ENCODE results near the gene GPATCH1. TPM values are rescaled to one million over a fixed set of nuclear protein-coding genes. Genes with fewer than 3 reads are reported as not detected.
A peak's percentile ranks its signal among the peaks of the same experiment; 100 is the strongest.
"Not testable (repeated sequence)": the region's sequence is repeated elsewhere in the genome, so short reads cannot be mapped to it uniquely, and the experiment has no call there.

The GPATCH1 gene
- polyA plus RNA-seq, 4 donors = 4.6 to 12.5 (median 9.1) TPM

GRCh38 chr19:33117501-33117900, 36.5 kb downstream of the GPATCH1 start:
- DNase-seq (no peak), FAIRE-seq (no peak)
- WGBS, 3 donors = 91 to 96% (median 93%) methylated on average over 7 to 8 of the region's 8 CpGs
- peaks cover 15 to 54% (median 27%) of the 10 kb centered on the region in 3 donors for H3K36me3 ChIP-seq (ENCODE audit: control insufficient read depth in 3 of 3, insufficient read depth in 2 of 3, low read depth in 1 of 3, low read length in 3 of 3)
- no peaks in the 10 kb centered on the region for H3K9me3 ChIP-seq (ENCODE audit: control insufficient read depth in 2 of 2, insufficient read depth in 1 of 2, low read depth in 1 of 2, low read length in 1 of 2)
- H3K27me3 ChIP-seq (ENCODE audit: control insufficient read depth in 3 of 3, insufficient read depth in 3 of 3, low read length in 3 of 3) = no peaks in the 10 kb centered on the region
- no peak overlapping the region for H3K27ac ChIP-seq (ENCODE audit: low read depth in 1 of 3, low read length in 2 of 3)
- no peaks in the 10 kb centered on the region for H3K4me1 ChIP-seq (ENCODE audit: control insufficient read depth in 3 of 3, insufficient read depth in 2 of 3, low read depth in 1 of 3, low read length in 2 of 3)
- no peak overlapping the region for H3K4me3 ChIP-seq (ENCODE audit: low read depth in 1 of 3, low read length in 3 of 3)

GRCh38 chr19:33118643-33119042, 37.7 kb downstream of the GPATCH1 start:
- FAIRE-seq (no peak), DNase-seq (no peak)
- WGBS, 3 donors = 87 to 94% (median 89%) methylated on average over 10 of the region's 10 CpGs
- H3K27me3 ChIP-seq (ENCODE audit: control insufficient read depth in 3 of 3, insufficient read depth in 3 of 3, low read length in 3 of 3) = no peaks in the 10 kb centered on the region
- no peak overlapping the region for H3K27ac ChIP-seq (ENCODE audit: low read depth in 1 of 3, low read length in 2 of 3)
- no peak overlapping the region for H3K4me3 ChIP-seq (ENCODE audit: low read depth in 1 of 3, low read length in 3 of 3)
- H3K36me3 ChIP-seq (ENCODE audit: control insufficient read depth in 3 of 3, insufficient read depth in 2 of 3, low read depth in 1 of 3, low read length in 3 of 3) = peaks cover 14 to 54% (median 26%) of the 10 kb centered on the region in 3 donors
- no peaks in the 10 kb centered on the region for H3K4me1 ChIP-seq (ENCODE audit: control insufficient read depth in 3 of 3, insufficient read depth in 2 of 3, low read depth in 1 of 3, low read length in 2 of 3)
- H3K9me3 ChIP-seq (ENCODE audit: control insufficient read depth in 2 of 2, insufficient read depth in 1 of 2, low read depth in 1 of 2, low read length in 1 of 2) = no peaks in the 10 kb centered on the region

GRCh38 chr19:33124207-33125098, 43.5 kb downstream of the GPATCH1 start:
- Histone ChIP-seq H3K4me1 (ENCODE audit: control insufficient read depth in 3 of 3, insufficient read depth in 2 of 3, low read depth in 1 of 3, low read length in 2 of 3) (peaks cover 0 to 3% (median 0%) of the 10 kb centered on the region in 3 donors), H3K9me3 (ENCODE audit: control insufficient read depth in 2 of 2, insufficient read depth in 1 of 2, low read depth in 1 of 2, low read length in 1 of 2) (no peaks in the 10 kb centered on the region), H3K27ac (ENCODE audit: low read depth in 1 of 3, low read length in 2 of 3) (no peak overlapping the region), H3K4me3 (ENCODE audit: low read depth in 1 of 3, low read length in 3 of 3) (no peak overlapping the region), H3K27me3 (ENCODE audit: control insufficient read depth in 3 of 3, insufficient read depth in 3 of 3, low read length in 3 of 3) (no peaks in the 10 kb centered on the region), H3K36me3 (ENCODE audit: control insufficient read depth in 3 of 3, insufficient read depth in 2 of 3, low read depth in 1 of 3, low read length in 3 of 3) (peaks cover 4 to 61% (median 15%) of the 10 kb centered on the region in 3 donors)
- 79 to 81% (median 79%) methylated on average over 10 of the region's 10 CpGs for WGBS, 3 donors
- DNase-seq (no peak), FAIRE-seq (no peak)

GRCh38 chr19:33125929-33126388, 45.0 kb downstream of the GPATCH1 start:
- 36 to 42% (median 36%) methylated on average over 12 of the region's 12 CpGs for WGBS, 3 donors
- H3K36me3 ChIP-seq (ENCODE audit: control insufficient read depth in 3 of 3, insufficient read depth in 2 of 3, low read depth in 1 of 3, low read length in 3 of 3) = peaks cover 6 to 63% (median 17%) of the 10 kb centered on the region in 3 donors
- H3K4me1 ChIP-seq (ENCODE audit: control insufficient read depth in 3 of 3, insufficient read depth in 2 of 3, low read depth in 1 of 3, low read length in 2 of 3) = peaks cover 0 to 3% (median 0%) of the 10 kb centered on the region in 3 donors
- H3K27ac ChIP-seq (ENCODE audit: low read depth in 1 of 3, low read length in 2 of 3) = no peak overlapping the region
- H3K9me3 ChIP-seq (ENCODE audit: control insufficient read depth in 2 of 2, insufficient read depth in 1 of 2, low read depth in 1 of 2, low read length in 1 of 2) = no peaks in the 10 kb centered on the region
- peak; percentile 61 to 70 for DNase-seq
- no peak overlapping the region for H3K4me3 ChIP-seq (ENCODE audit: low read depth in 1 of 3, low read length in 3 of 3)
- no peaks in the 10 kb centered on the region for H3K27me3 ChIP-seq (ENCODE audit: control insufficient read depth in 3 of 3, insufficient read depth in 3 of 3, low read length in 3 of 3)
- no peak for FAIRE-seq

GRCh38 chr19:33126712-33127111, 45.7 kb downstream of the GPATCH1 start:
- not testable (repeated sequence) for H3K4me3 ChIP-seq (ENCODE audit: low read depth in 1 of 3, low read length in 3 of 3); H3K27me3 ChIP-seq (ENCODE audit: control insufficient read depth in 3 of 3, insufficient read depth in 3 of 3, low read length in 3 of 3); DNase-seq; H3K9me3 ChIP-seq (ENCODE audit: control insufficient read depth in 2 of 2, insufficient read depth in 1 of 2, low read depth in 1 of 2, low read length in 1 of 2); FAIRE-seq; H3K27ac ChIP-seq (ENCODE audit: low read depth in 1 of 3, low read length in 2 of 3); H3K4me1 ChIP-seq (ENCODE audit: control insufficient read depth in 3 of 3, insufficient read depth in 2 of 3, low read depth in 1 of 3, low read length in 2 of 3)
- H3K36me3 ChIP-seq (ENCODE audit: control insufficient read depth in 3 of 3, insufficient read depth in 2 of 3, low read depth in 1 of 3, low read length in 3 of 3) = peaks cover 6 to 62% (median 14%) of the 10 kb centered on the region in 3 donors
- WGBS, 3 donors = 92 to 97% (median 95%) methylated on average over 8 of the region's 8 CpGs

GRCh38 chr19:33129901-33130300, 48.9 kb downstream of the GPATCH1 start:
- no peak for FAIRE-seq
- Histone ChIP-seq H3K9me3 (ENCODE audit: control insufficient read depth in 2 of 2, insufficient read depth in 1 of 2, low read depth in 1 of 2, low read length in 1 of 2) (no peaks in the 10 kb centered on the region), H3K27me3 (ENCODE audit: control insufficient read depth in 3 of 3, insufficient read depth in 3 of 3, low read length in 3 of 3) (no peaks in the 10 kb centered on the region), H3K27ac (ENCODE audit: low read depth in 1 of 3, low read length in 2 of 3) (no peak overlapping the region), H3K4me1 (ENCODE audit: control insufficient read depth in 3 of 3, insufficient read depth in 2 of 3, low read depth in 1 of 3, low read length in 2 of 3) (peaks cover 0 to 3% (median 0%) of the 10 kb centered on the region in 3 donors), H3K36me3 (ENCODE audit: control insufficient read depth in 3 of 3, insufficient read depth in 2 of 3, low read depth in 1 of 3, low read length in 3 of 3) (peaks cover 6 to 56% (median 9%) of the 10 kb centered on the region in 3 donors), H3K4me3 (ENCODE audit: low read depth in 1 of 3, low read length in 3 of 3) (no peak overlapping the region)
- WGBS, 3 donors = 90 to 96% (median 91%) methylated on average over 6 of the region's 6 CpGs
- no peak for DNase-seq

- Histone ChIP-seq H3K36me3 (ENCODE audit: control insufficient read depth in 3 of 3, insufficient read depth in 2 of 3, low read depth in 1 of 3, low read length in 3 of 3) (peaks cover 6 to 51% (median 7%) of the 10 kb centered on the region in 3 donors), H3K9me3 (ENCODE audit: control insufficient read depth in 2 of 2, insufficient read depth in 1 of 2, low read depth in 1 of 2, low read length in 1 of 2) (no peaks in the 10 kb centered on the region), H3K27ac (ENCODE audit: low read depth in 1 of 3, low read length in 2 of 3) (no peak overlapping the region), H3K27me3 (ENCODE audit: control insufficient read depth in 3 of 3, insufficient read depth in 3 of 3, low read length in 3 of 3) (peaks cover 0 to 2% (median 0%) of the 10 kb centered on the region in 3 donors), H3K4me1 (ENCODE audit: control insufficient read depth in 3 of 3, insufficient read depth in 2 of 3, low read depth in 1 of 3, low read length in 2 of 3) (peaks cover 0 to 3% (median 0%) of the 10 kb centered on the region in 3 donors), H3K4me3 (ENCODE audit: low read depth in 1 of 3, low read length in 3 of 3) (no peak overlapping the region)
- DNase-seq (no peak), FAIRE-seq (no peak)
- WGBS, 3 donors = 95 to 96% (median 95%) methylated on average over 6 of the region's 6 CpGs
Observed at GRCh38 chr19:33130433-33130832, 49.5 kb downstream of the GPATCH1 start.

GRCh38 chr19:33132021-33132420, 51.0 kb downstream of the GPATCH1 start, which contains the start of gene WDR88:
WDR88 (plus strand) TSS chr19:33132114; CDS start chr19:33132170, 56 bp downstream.
- no peak for FAIRE-seq
- DNase-seq = no peak
- H3K36me3 ChIP-seq (ENCODE audit: control insufficient read depth in 3 of 3, insufficient read depth in 2 of 3, low read depth in 1 of 3, low read length in 3 of 3) = peaks cover 6 to 39% (median 7%) of the 10 kb centered on the region in 3 donors

More at GRCh38 chr19:33132021-33132420, 51.0 kb downstream of the GPATCH1 start, which contains the start of gene WDR88:
- Histone ChIP-seq H3K9me3 (ENCODE audit: control insufficient read depth in 2 of 2, insufficient read depth in 1 of 2, low read depth in 1 of 2, low read length in 1 of 2) (no peaks in the 10 kb centered on the region), H3K27me3 (ENCODE audit: control insufficient read depth in 3 of 3, insufficient read depth in 3 of 3, low read length in 3 of 3) (peaks cover 0 to 2% (median 0%) of the 10 kb centered on the region in 3 donors), H3K27ac (ENCODE audit: low read depth in 1 of 3, low read length in 2 of 3) (no peak within 1 kb of the TSS), H3K4me1 (ENCODE audit: control insufficient read depth in 3 of 3, insufficient read depth in 2 of 3, low read depth in 1 of 3, low read length in 2 of 3) (no peaks in the 10 kb centered on the region), H3K4me3 (ENCODE audit: low read depth in 1 of 3, low read length in 3 of 3) (no peak within 1 kb of the TSS)
- 90 to 95% (median 95%) methylated on average over 40 to 43 of the region's 43 CpGs for WGBS, 3 donors

Measured in small intestine (tissue), 7 donors.